ENCODE results near the gene CFDP1. TPM values are rescaled to one million over a fixed set of nuclear protein-coding genes. Genes with fewer than 3 reads are reported as not detected.

The CFDP1 gene
- total RNA-seq, 1 experiment from 2014 or later: 32.1 TPM

- Histone ChIP-seq H3K4me3 (ENCODE audit: low read length) (no peak overlapping the region), H3K9me2 (replicated peaks; ENCODE audit: low read length) (no peaks in the 10 kb centered on the region), H3K9ac (ENCODE audit: low read length) (no peak overlapping the region), H3K36me3 (ENCODE audit: low read depth, low read length) (no peaks in the 10 kb centered on the region; the same call in 1 of the 2 replicates), H3F3A (ENCODE audit: low read length, unreplicated experiment) (peaks cover under 1% of the 10 kb centered on the region), H3K27me3 (ENCODE audit: low read length) (no peaks in the 10 kb centered on the region), H3K4me1 (ENCODE audit: insufficient read depth, low read length) (peaks cover 22% of the 10 kb centered on the region), H4K20me1 (ENCODE audit: low read length) (no peaks in the 10 kb centered on the region), H3K79me2 (ENCODE audit: low read length) (no peaks in the 10 kb centered on the region), H3K27ac (ENCODE audit: low read length) (no peak overlapping the region), H3K9me3 (ENCODE audit: low read length) (no peaks in the 10 kb centered on the region), H2AFZ (ENCODE audit: low read length) (no peak overlapping the region), H3K4me2 (ENCODE audit: low read length) (no peak overlapping the region)
- no peak for TF ChIP-seq EZH2phosphoT487 (IDR thresholded peaks at IDR 0.05; ENCODE audit: borderline replicate concordance, low read length)
- no peak for TF ChIP-seq EZH2 (IDR thresholded peaks at IDR 0.05; ENCODE audit: low read length, unreplicated experiment)
- no peak for TF ChIP-seq CTCF (conservative IDR thresholded peaks at IDR 0.05; ENCODE audit: low read depth, low read length)
- DNase-seq (peak; percentile 12), ATAC-seq (0 out of 2 replicates have a peak, but pooled peaks have one; percentile 8)
- BruUV-seq (replicated peaks): no TSS peak
- intact Hi-C loops (cut with micrococcal nuclease): no loop called here
- ChIA-PET POLR2A (ENCODE audit: unreplicated experiment) (no interaction called here), CTCF (interaction anchor here (0.5 kb wide), 1 partner anchor 182 kb away, joined by 3 read pairs; no protein-coding TSS in a partner anchor)
These were observed 52.4 kb downstream of the CFDP1 start for GRCh38 chr16:75380870-75381269.

- no peak overlapping the region for H3K9ac ChIP-seq (ENCODE audit: low read length)
- no TSS peak for BruUV-seq (replicated peaks)
- H3K36me3 ChIP-seq (ENCODE audit: low read depth, low read length): no peaks in the 10 kb centered on the region; the same call in 1 of the 2 replicates
- CTCF ChIA-PET: interaction anchor here (0.5 to 0.7 kb wide), 2 partner anchors 146 to 181 kb away, joined by 3 to 4 read pairs; no protein-coding TSS in a partner anchor
- no peak for ATAC-seq
- no peaks in the 10 kb centered on the region for H4K20me1 ChIP-seq (ENCODE audit: low read length)
- no peaks in the 10 kb centered on the region for H3F3A ChIP-seq (ENCODE audit: low read length, unreplicated experiment)
- no peaks in the 10 kb centered on the region for H3K9me2 ChIP-seq (replicated peaks; ENCODE audit: low read length)
- intact Hi-C loops (cut with micrococcal nuclease): no loop called here
- no peak overlapping the region for H3K4me3 ChIP-seq (ENCODE audit: low read length)
- H3K79me2 ChIP-seq (ENCODE audit: low read length): no peaks in the 10 kb centered on the region
- no peak for TF ChIP-seq EZH2 (IDR thresholded peaks at IDR 0.05; ENCODE audit: low read length, unreplicated experiment)
- TF ChIP-seq EZH2phosphoT487 (IDR thresholded peaks at IDR 0.05; ENCODE audit: borderline replicate concordance, low read length): no peak
- no peak for TF ChIP-seq CTCF (conservative IDR thresholded peaks at IDR 0.05; ENCODE audit: low read depth, low read length)
- H3K27ac ChIP-seq (ENCODE audit: low read length): no peak overlapping the region
- no peak overlapping the region for H3K4me2 ChIP-seq (ENCODE audit: low read length)
- H2AFZ ChIP-seq (ENCODE audit: low read length): no peak overlapping the region
- no peak for DNase-seq
- no peaks in the 10 kb centered on the region for H3K27me3 ChIP-seq (ENCODE audit: low read length)
- peaks cover 22% of the 10 kb centered on the region for H3K4me1 ChIP-seq (ENCODE audit: insufficient read depth, low read length)
- no peaks in the 10 kb centered on the region for H3K9me3 ChIP-seq (ENCODE audit: low read length)
- POLR2A ChIA-PET (ENCODE audit: unreplicated experiment): no interaction called here
These were observed 53.1 kb downstream of the CFDP1 start for GRCh38 chr16:75379911-75380847.

All from PC-3 (cell line).